MM.1S (cell line): ENCODE results near the gene GRK2.

Experiments
- CTCF ChIP-seq: fragments of 300-600 bp; sonication (generic); IDR thresholded peaks from 2 replicates; pipeline ENCODE4 v1.5.1; 2016; ENCODE audit warnings: antibody characterized with exemption, low read length, mixed read lengths
- EZH2 ChIP-seq: fragments of 300-600 bp; sonication (generic); optimal IDR thresholded peaks from 2 replicates; pipeline ENCODE3; 2017; ENCODE audit warnings: low read depth, mild to moderate bottlenecking, antibody characterized with exemption, low read length, mixed read lengths
- EZH2phosphoT487 ChIP-seq: fragments of 300-600 bp; sonication (generic); IDR thresholded peaks from 2 replicates; pipeline ENCODE4 v1.6.1; 2018; ENCODE audit warnings: antibody characterized with exemption, low read length

- TF ChIP-seq CTCF: no peak
- no peak for TF ChIP-seq EZH2
- no peak for TF ChIP-seq EZH2phosphoT487
These were observed 4.9 kb downstream of the GRK2 start for GRCh38 chr11:67271205-67271540.
